HUES64 (cell line): ENCODE measurements around the gene DLGAP1.

ENCODE experiments used
- H3K27ac ChIP-seq: 2 replicates; pipeline ENCODE4 v1.7.0; 2013; ENCODE audit warnings: low read depth, low read length, inconsistent platforms
- H3K27me3 ChIP-seq: 2 replicates; pipeline ENCODE4 v1.6.1; 2013; ENCODE audit warnings: mild to moderate bottlenecking, low read length; ENCODE audit not compliant: insufficient read depth
- H3K36me3 ChIP-seq: 2 replicates; pipeline ENCODE4 v1.6.1; 2013; ENCODE audit warnings: mild to moderate bottlenecking, low read length; ENCODE audit not compliant: insufficient read depth
- H3K4me1 ChIP-seq: 2 replicates; pipeline ENCODE4 v1.6.1; 2013; ENCODE audit warnings: mild to moderate bottlenecking, low read length, moderate library complexity; ENCODE audit not compliant: insufficient read depth
- H3K4me3 ChIP-seq: 2 replicates; pipeline ENCODE4 v1.5.1; 2013; ENCODE audit warnings: mild to moderate bottlenecking, low read length, moderate library complexity
- H3K9ac ChIP-seq: 2 replicates; pipeline ENCODE4 v1.6.1; 2013; ENCODE audit warnings: mild to moderate bottlenecking, low read depth, low read length
- H3K9me3 ChIP-seq: 2 replicates; pipeline ENCODE4 v1.6.1; 2013; ENCODE audit warnings: low read depth, low read length; ENCODE audit not compliant: insufficient read depth
- WGBS: fragments of 150-250, 120-280 bp; methylation state at CpG from one replicate; pipeline ENCODE4 v1.1.7; 2013; ENCODE audit warnings: missing lambda C conversion rate; 5-methylcytosine and 5-hydroxymethylcytosine counted together

DLGAP1 gene

DNA sequence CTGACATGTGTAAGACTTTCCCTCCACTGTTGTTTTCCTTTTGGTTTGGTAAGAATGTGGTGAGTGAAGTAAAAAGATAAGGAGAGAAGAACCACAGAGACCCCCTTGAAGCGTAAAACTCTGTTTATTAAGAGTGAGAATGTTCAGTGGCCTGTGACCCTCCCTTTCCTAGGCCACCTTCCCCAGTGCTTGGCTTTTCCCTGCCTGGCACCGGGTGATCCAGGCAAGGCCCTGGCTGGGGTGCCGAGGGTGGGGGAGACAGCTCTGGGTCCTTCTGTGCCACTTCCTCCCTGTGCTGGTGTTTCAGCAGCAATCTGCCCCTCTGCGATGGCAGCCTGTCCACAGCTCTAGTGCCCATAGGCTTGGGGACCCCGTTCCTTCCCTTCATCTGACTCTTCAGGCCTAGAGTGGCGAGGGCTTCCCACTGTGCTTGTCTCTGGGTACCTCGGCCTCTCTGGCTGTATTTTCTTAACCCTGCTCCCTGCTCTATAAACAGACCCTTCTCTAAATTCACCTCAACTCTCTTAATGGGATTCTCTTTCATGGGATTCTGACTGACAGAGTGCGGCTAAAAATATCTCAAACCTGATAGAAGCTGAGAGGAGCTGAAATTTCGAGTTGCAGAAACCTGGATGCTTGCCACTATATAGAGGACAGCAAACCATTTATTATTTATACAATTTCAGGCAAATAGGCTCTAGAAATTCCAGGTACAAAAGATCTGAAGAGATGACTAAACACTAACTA, 461.0 kb downstream of the DLGAP1 start:
- no peak overlapping the region for H3K4me3 ChIP-seq
- no peak overlapping the region for H3K27ac ChIP-seq
- peaks cover 16% of the 10 kb centered on the region for H3K4me1 ChIP-seq
- H3K9me3 ChIP-seq: no peaks in the 10 kb centered on the region
- no peak overlapping the region for H3K9ac ChIP-seq
- no peaks in the 10 kb centered on the region for H3K36me3 ChIP-seq
- H3K27me3 ChIP-seq: no peaks in the 10 kb centered on the region
- WGBS: 94% methylated on average over 9 of the region's 9 CpGs

DNA sequence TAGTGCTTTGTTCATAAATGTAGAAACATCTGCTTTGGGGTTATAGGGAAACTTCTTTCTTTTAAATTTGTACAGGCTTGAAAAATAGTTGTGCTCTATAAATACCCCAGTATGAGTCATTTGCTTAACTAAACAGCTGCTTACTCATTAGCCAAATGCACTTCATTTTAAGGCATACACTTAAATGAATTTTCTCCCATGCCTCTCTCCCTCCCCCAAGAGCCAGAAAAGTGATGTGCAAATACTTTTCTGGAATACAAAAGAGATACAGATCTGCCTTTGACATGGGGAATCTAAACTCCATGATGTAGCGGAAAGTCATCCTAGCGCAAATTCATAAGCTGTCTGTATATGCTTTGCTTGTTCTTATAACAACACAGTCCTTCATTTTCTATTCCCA, 469.4 kb downstream of the DLGAP1 start:
- H3K36me3 ChIP-seq: no peaks in the 10 kb centered on the region
- no peak overlapping the region for H3K27ac ChIP-seq
- H3K4me3 ChIP-seq: no peak overlapping the region
- H3K4me1 ChIP-seq: peaks cover 18% of the 10 kb centered on the region; the same call in 1 of the 2 replicates
- no peaks in the 10 kb centered on the region for H3K27me3 ChIP-seq
- H3K9me3 ChIP-seq: no peaks in the 10 kb centered on the region
- no peak overlapping the region for H3K9ac ChIP-seq
- WGBS: 93% methylated on average over 2 of the region's 2 CpGs

DNA sequence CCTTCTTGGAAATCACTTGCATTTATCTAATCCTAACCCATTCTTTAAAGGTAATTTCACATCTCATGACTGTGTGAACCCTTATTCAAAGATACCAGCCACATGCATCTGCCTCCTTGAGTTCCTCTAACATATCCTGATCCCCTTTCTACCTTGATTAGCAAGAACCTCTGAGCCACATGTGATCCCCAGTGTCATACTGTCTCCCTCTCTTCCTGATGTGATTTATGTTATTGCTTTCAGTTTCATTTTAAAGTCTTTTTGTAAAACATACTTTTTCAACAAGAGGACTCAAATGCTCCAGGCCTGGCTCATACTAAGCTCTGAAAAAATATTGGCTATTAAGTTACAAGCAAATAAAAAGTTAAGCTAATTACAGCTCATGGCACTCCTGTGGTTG, 470.1 kb downstream of the DLGAP1 start:
- no peaks in the 10 kb centered on the region for H3K9me3 ChIP-seq
- H3K4me3 ChIP-seq: no peak overlapping the region
- no peak overlapping the region for H3K9ac ChIP-seq
- H3K27ac ChIP-seq: no peak overlapping the region
- peaks cover 18% of the 10 kb centered on the region; the same call in 1 of the 2 replicates for H3K4me1 ChIP-seq
- no peaks in the 10 kb centered on the region for H3K27me3 ChIP-seq
- no peaks in the 10 kb centered on the region for H3K36me3 ChIP-seq

DNA sequence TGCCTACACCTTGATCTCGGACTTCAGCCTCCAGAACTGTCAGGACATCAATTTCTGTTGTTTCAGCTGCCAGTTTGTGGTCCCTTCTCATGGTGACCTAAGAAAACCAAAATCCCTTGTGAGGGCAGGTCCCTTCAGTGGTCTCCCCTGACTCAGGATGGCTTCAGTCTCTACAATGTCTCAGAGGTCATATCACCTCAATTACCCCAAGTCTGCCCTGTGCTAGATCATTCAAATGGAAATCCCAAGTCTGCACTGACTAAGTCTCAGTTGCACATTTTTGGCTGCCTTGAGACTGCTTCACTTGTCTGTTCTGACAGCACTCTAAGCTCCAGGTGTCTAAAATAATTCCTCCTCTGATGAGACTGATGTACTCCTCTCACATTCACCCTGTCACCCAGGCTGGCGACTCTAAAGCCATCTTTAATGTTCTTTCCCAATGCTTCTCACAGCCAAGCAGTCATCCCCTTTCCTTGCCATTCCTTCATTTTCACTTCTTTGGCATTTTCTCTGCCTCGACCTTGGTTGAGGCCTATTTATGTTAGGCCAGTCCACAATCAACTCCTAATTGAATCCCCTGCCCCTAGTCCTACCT, 470.8 kb downstream of the DLGAP1 start:
- Histone ChIP-seq H3K9me3 (0 out of 2 replicates have a peak, but pooled peaks cover 3% of the 10 kb centered on the region), H3K9ac (no peak overlapping the region), H3K4me3 (no peak overlapping the region), H3K27me3 (no peaks in the 10 kb centered on the region), H3K4me1 (peaks cover 18% of the 10 kb centered on the region; the same call in 1 of the 2 replicates), H3K36me3 (no peaks in the 10 kb centered on the region), H3K27ac (no peak overlapping the region)
- WGBS: 87% methylated on average over 3 of the region's 3 CpGs

DNA sequence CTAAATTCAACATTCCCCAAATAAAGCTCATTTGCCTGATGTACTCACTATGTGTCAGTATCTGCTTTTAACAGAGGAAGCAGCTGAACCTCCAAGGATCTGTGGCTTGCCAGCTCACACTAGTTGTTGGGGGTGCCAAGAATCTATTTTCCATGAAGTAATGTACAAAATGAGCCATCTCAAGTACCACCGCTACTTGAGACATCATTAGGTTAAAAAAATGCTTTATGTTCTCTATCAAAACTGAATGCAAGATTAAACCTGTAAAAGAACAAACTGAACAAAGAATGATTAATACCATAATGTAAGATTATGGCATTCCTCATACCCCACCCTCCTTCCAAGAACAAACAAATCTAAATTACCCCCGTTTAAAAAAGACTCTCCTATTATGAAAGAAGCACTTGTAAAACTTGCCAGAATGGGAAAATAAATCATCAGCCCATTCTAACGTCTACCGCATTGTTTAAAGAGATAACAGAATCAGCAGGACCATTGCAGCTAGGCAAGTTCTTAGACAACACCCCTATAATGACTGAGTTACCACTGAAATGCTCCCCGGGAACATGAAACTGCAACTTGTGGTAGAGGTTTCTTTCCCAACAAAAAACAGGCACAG, 471.6 kb downstream of the DLGAP1 start:
- Histone ChIP-seq H3K4me1 (peaks cover 18% of the 10 kb centered on the region; the same call in 1 of the 2 replicates), H3K36me3 (no peaks in the 10 kb centered on the region), H3K4me3 (no peak overlapping the region), H3K27ac (no peak overlapping the region), H3K9me3 (peaks cover 8% of the 10 kb centered on the region; the same call in 1 of the 2 replicates), H3K27me3 (no peaks in the 10 kb centered on the region), H3K9ac (no peak overlapping the region)
- 75% methylated on average over 4 of the region's 5 CpGs for WGBS

DNA sequence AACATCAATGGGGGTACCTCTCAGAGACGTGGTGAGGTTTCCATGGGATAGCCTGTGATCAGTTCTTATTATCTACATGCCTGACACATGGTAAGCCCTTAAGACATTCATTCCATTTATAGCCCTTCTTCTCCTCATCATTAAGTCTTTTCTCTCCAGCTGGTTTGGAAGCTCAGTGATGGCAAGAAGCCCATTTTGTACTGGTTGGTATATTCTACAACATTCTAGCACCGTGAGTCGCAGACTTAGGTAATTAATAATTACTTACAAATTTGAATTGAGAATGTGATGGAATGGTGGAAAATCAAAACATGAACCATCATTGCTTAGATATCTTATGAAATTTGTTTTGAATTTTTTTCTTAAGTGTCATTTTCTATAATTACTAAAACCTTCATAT, 472.6 kb downstream of the DLGAP1 start:
- no peak overlapping the region for H3K27ac ChIP-seq
- H3K4me1 ChIP-seq: peaks cover 18% of the 10 kb centered on the region; the same call in 1 of the 2 replicates
- H3K4me3 ChIP-seq: no peak overlapping the region
- H3K9me3 ChIP-seq: peaks cover 8% of the 10 kb centered on the region; the same call in 1 of the 2 replicates
- H3K27me3 ChIP-seq: no peaks in the 10 kb centered on the region
- no peaks in the 10 kb centered on the region for H3K36me3 ChIP-seq
- H3K9ac ChIP-seq: no peak overlapping the region
- WGBS: 94% methylated on average over 1 of the region's 3 CpGs

DNA sequence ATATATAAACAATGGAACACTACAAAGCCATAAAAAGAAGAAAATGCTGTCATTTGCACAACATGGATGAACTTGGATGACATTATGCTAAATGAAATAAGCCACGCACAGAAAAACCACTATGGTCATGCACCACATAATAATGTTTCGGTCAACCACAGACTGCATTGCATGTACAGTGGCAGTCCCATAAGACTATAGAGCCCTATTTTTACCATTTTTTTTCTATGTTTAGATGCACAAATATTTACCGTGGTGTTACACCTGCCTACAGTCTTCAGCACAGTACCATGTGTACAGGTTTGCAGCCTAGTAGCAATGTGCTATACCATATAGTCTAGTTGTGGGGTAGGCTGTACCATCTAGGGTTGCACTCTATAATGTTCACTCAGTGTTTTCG, 476.1 kb downstream of the DLGAP1 start:
- H3K4me1 ChIP-seq: no peaks in the 10 kb centered on the region
- H3K9ac ChIP-seq: no peak overlapping the region
- H3K27ac ChIP-seq: no peak overlapping the region
- H3K27me3 ChIP-seq: peaks cover 3% of the 10 kb centered on the region; the same call in 1 of the 2 replicates
- H3K4me3 ChIP-seq: no peak overlapping the region
- no peaks in the 10 kb centered on the region for H3K36me3 ChIP-seq
- WGBS: 95% methylated on average over 4 of the region's 4 CpGs
- H3K9me3 ChIP-seq: peaks cover 8% of the 10 kb centered on the region; the same call in 1 of the 2 replicates

DNA sequence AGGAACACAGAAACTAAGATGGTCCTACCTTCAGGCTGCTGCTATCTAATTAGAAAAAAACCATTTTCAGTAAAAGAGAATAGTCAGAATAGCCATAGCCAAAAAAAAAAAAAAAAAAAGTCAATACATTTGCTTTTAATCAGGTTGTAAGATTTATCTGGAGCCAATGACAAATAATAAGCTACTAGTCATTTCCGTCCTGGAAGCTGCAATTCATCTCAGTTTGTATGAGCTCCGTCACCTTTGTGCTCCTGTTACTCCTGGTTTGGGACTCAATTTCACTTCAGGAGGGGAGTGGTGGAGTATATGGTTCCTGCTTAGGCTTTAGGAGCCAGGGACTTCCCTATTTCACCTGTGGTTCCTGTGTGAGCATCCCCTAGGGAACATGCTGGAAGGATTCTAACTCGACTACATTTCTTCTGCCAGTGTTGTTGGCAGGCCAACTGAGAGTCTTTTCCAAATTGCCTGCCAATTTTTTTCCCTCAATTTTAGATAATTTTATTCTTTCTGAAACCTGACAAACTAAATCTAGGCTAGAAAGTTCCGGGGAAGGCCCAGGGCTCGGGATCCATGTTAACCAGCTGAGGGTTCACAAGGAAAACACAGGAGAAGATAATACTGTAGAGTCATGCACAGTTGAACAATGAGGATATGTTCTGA, 481.8 kb downstream of the DLGAP1 start:
- no peak overlapping the region for H3K27ac ChIP-seq
- 82% methylated on average over 5 of the region's 5 CpGs for WGBS
- H3K4me1 ChIP-seq: peaks cover 7% of the 10 kb centered on the region
- H3K4me3 ChIP-seq: no peak overlapping the region
- H3K9me3 ChIP-seq: no peaks in the 10 kb centered on the region
- H3K9ac ChIP-seq: no peak overlapping the region
- no peaks in the 10 kb centered on the region for H3K36me3 ChIP-seq
- peaks cover 3% of the 10 kb centered on the region; the same call in 1 of the 2 replicates for H3K27me3 ChIP-seq

DNA sequence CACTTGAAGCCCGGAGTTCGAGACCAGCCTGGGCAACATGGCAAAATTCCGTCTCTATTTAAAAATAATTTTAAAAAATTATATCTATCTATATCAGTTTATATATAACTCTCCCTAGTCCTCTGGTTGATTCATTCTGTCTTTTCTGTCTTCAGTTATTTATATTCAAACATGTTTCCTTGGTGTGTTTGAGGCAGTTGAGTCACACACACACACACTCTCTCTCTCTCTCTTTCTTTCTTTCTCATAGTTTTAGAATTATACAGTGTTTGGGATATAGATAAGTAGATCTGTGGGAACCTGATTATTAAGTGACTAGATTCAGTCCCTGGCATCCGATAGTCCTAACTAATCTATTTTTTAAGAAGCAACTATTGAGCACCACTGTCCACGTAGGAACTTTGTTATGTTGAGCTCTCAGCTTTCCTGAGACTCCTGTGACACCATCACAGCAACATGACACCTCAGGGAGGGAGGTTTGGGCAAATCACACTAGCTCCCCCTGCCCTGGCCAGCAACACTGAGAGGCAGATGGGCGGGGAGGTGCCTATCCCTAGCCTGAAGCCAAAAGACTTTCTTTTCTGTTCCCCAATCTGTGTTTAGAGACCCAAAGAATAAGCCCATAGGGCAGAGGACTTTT, 482.7 kb downstream of the DLGAP1 start:
- WGBS: 76% methylated on average over 5 of the region's 6 CpGs
- Histone ChIP-seq H3K4me3 (no peak overlapping the region), H3K9me3 (no peaks in the 10 kb centered on the region), H3K27me3 (peaks cover 3% of the 10 kb centered on the region; the same call in 1 of the 2 replicates), H3K9ac (no peak overlapping the region), H3K36me3 (no peaks in the 10 kb centered on the region), H3K4me1 (peaks cover 14% of the 10 kb centered on the region), H3K27ac (no peak overlapping the region)

DNA sequence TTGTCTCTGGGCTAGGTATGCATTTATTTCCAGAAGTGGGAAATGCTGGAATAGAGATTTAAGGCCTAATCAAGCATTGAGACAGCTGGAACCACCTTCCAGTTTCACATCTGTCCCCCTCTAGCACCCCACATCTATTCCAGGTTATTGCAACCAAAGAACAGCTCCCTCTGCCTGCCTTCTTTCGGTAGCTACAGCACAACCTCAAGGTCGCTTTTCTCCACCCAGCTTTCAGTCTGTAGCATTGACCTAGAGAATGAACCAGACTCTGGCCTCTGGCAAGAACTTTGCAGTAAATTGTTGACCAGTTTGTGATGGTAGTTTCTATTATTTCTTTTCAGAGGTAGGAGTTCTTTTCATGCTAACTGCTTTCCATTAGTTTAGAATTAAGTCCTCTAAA, 484.2 kb downstream of the DLGAP1 start:
- WGBS: 51% methylated on average over 2 of the region's 2 CpGs
- no peaks in the 10 kb centered on the region for H3K36me3 ChIP-seq
- H3K27ac ChIP-seq: no peak overlapping the region
- H3K9me3 ChIP-seq: no peaks in the 10 kb centered on the region
- H3K9ac ChIP-seq: no peak overlapping the region
- peaks cover 24% of the 10 kb centered on the region for H3K4me1 ChIP-seq
- peaks cover 3% of the 10 kb centered on the region; the same call in 1 of the 2 replicates for H3K27me3 ChIP-seq
- H3K4me3 ChIP-seq: no peak overlapping the region
